Fibroblast of skin of back (primary cell): ENCODE data around the gene SSR2.
"Not testable (repeated sequence)": the region's sequence is repeated elsewhere in the genome, so short reads cannot be mapped to it uniquely, and the experiment has no call there.

Experiments
- DNase-seq: peaks from one replicate; pipeline ENCODE4 v3.0.0-alpha.2; 2013

The SSR2 gene

GRCh38 chr1:155990005-155990739, 30.6 kb downstream of the SSR2 start:
- no peak for DNase-seq

GRCh38 chr1:155989242-155990004, 31.3 kb downstream of the SSR2 start:
- DNase-seq: peak; percentile 75

- not testable (repeated sequence) for DNase-seq
These were observed 35.7 kb downstream of the SSR2 start for GRCh38 chr1:155984903-155985645.

- DNase-seq: no peak
These were observed 36.4 kb downstream of the SSR2 start for GRCh38 chr1:155984341-155984740.

DNA sequence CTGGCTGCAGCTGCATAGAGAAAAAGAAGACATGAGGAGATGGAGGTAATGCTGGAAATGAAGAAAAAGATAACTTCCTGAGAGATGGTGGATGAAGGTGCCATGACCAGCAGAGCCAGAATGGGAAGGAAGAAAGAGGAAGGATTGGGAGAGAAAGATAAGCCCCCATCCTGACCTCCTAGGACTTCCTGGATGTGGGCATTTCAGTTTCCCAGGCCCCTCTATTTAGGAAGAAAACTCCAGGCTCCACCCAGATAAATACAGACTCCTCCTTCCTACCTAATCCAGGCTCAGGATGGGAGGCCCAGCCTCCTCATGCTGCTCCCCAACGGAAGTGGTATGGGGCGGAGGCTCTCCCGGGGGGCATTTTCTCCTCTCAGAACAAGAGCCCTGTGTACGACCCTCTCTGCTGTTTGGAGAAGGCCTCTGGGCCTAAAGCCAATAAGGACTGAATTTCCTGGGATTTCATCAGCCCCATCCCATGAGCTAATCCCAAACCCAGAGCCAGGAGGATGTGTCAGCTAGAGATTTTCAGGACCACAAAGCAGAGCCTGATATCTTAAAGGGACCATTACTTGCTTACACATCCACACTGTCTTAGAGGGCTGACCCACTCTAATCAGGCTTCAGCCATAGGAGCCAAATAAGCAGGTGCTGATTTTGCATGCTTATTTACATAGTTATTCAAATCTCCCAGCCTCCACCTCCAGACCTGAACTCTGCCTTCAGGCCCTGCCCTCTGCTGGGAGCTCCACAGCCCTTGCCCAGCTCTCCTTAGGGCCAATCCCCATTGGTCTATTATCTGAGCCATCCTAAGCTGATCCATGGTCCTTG, 37.3 kb downstream of the SSR2 start:
- peak; percentile 100 for DNase-seq

DNA sequence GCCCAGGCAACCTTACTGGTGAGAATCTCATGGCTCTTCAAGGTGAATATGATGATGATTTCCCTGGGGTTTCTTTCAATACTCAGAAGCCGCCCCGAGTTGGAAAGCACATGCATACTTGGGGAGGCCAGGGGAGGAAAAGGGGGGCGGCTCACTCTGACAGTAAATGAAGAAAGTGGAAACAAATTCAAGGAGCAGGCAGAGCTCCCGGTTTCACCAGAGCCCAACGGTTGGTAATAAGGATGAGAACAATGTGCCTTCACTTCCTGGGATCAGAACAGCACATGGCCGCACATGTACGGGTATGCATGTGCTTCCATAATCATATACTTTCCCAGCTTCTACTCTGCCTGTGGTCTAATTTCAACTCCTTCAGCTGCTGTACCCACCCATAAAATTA, 38.6 kb downstream of the SSR2 start:
- DNase-seq: no peak

DNA sequence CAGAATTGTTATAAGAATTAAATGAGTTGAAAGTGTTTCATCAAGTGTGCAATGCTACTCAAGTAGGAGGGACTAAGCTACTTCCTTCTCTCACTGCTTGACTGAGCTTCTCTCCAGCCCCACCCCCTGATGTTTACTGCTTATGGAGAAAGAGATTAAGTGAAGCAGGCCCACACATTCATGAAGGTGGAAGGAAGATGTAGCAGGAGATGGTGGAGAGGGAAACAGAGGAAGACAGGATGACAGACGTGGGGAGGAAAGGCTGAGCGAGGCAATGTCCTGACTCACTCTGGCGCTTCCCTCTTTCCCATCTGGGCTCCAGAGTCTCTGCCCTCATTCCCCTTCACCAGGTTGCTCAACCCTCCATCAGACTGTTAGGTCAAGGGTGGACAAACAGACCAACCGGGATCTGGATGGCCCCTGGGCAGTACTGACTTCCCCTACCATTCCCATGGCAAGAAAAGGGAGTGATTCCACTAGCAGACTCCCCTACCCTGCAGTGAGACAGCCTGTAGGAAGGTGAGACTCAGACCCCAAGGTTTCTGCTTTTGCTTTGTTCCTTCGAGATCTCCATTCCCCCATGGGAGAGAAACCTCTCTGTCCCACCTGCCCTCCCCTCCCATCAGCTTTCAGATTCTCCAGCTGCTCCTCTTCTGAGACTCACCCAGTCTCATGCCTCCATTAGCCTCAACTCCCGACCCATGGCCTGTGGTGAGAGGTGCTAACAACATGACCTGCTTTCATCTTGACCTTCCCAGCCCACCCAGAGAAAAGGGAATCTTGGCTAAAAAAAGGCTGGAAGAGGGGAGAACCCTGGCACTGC, 39.3 kb downstream of the SSR2 start:
- DNase-seq: peak; percentile 69

DNA sequence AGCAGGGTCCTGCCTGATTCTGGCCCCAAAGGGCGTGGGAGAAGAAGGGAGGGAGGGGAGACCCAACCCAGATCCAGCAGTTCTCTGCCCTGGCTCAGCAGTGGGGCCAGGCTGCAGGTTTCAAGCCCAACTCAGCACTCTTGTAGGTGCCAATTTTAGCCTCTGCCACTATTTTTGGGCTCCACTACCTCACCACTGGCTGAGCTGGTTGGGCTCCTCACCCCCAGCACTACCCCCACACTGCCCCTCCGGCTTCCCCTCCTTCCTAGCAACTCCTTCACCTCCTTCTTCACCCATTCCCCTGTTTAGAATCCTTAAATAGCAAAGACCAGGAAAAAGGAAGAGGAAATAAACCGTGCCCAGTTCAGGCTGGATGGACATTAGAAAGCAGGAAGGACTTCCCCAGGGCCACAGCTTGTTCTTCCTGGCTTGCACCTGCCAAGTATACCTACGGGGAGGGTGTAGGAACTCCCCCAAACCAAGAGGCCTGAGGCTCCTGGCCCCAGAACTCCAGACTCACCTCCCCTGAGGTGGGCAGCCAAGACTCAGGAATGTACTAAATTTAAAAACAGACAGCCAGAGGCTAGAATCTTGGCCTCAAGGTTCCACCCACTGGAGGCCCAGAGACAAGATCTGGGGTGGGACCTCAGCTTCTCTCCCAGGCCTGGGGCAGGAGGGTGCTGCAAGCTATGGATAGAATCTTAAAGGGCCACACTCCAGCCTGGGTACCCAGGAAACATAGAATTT, 41.0 kb downstream of the SSR2 start:
- DNase-seq: peak; percentile 58

- DNase-seq: peak; percentile 62
These were observed 41.8 kb downstream of the SSR2 start for GRCh38 chr1:155978973-155979429.

- DNase-seq: peak; percentile 88
These were observed 42.3 kb downstream of the SSR2 start, which contains the start of gene ARHGEF2 for GRCh38 chr1:155978325-155978972. Gene ARHGEF2 (minus strand): TSS chr1:155978547. CDS start chr1:155978427, 120 bp downstream.

DNA sequence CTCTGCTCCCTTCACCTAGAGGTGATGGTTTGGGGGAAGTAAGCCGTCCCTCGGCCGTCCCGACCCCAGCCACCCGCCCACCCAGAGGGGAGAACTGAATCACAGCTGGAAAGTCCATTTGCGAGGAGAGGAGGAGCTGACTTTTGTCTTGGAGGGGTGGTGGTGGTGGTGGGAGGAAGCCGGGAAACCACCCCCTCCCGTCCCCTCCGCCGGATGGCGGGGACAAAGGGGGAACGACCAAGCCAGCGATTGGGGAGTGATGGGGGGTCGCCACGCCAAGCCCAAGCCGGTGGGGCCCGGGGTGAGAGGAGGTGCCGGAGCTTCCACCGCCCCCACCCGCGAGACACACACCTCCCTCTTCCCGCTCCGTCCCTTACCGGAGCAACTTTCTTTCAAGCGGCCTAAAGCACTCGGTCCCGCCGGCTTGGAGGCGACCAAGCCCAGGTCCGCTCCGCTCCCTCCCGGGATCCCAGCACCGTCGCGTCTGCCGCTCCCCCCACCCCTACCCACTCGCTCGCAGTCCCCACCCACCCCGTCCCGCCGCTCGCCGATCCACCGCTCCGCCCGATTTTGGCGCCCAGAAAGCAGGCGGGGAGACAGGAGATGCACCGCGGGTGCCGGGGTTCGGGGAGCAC, 42.9 kb downstream of the SSR2 start:
- peak; percentile 27 for DNase-seq

DNA sequence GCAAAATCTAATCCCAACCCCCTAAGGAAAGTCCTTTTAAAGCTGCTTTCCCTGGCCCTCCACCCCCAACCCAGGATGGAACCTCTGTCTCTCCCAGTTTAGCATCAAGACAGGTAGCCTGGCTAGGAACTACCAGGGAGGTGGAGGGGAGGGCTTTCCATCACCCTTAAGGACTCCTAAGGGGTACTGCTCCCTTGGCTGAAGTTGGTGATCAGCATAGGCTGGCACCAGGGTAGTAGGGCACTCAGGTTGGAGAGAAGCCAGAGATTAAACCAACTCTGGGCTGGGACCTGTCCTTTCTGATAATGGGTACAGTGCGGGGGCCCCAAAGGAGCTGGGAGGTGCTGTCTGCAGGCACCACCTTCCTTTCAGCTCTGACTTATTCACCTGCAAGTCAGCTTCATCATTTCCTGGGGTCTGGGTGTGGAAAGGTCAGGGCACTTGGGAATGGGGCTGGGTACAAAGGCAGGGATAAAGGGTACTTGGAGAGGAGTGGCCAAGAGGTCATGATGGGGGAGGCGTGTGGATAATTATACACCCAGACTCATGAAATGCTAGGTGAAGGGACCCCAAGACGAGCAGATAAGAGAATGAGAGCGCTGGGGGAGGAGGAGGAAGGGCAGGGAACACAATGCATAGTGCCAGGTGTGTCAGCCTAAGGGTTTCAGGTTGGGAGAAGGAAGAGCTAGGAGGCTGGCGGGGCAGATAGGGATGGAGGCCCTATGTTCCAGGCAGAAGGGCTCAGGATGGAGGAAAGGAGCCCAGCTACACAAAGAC, 43.6 kb downstream of the SSR2 start:
- no peak for DNase-seq

GRCh38 chr1:155976062-155976912, 44.5 kb downstream of the SSR2 start:
- peak; percentile 89 for DNase-seq

DNA sequence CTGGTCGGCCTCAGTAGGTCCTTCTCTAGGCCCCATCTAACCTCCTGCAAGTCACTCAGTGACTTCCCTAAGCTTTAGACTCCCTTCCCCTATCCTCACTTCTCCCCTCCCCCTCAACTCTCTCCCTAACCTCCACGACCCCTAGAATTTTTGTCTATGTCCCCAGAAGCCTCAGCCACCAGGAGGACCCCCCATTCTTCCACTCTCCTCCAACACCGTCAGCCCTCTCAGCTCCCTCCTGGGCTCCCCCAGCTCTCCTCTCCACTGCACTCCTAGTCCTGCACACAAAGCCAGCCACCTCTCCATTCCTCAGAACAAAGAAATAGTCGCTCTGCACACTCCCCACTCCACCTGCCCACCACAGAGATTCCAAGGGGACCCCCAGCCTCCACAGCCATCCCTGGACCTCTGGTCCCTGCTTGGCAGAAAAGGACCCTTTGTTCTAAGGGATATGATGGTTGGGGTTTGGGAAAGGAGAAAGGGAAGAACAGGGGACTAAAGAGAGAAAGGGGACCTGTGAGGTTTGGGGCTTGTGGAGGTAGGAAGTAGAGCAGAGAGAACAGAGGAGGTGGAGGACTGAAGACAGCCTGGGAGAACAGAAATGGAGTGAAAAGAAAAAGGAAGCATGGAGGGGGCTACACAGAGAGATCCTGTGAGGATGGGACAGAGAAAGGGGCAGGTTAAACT, 45.2 kb downstream of the SSR2 start:
- DNase-seq: no peak

DNA sequence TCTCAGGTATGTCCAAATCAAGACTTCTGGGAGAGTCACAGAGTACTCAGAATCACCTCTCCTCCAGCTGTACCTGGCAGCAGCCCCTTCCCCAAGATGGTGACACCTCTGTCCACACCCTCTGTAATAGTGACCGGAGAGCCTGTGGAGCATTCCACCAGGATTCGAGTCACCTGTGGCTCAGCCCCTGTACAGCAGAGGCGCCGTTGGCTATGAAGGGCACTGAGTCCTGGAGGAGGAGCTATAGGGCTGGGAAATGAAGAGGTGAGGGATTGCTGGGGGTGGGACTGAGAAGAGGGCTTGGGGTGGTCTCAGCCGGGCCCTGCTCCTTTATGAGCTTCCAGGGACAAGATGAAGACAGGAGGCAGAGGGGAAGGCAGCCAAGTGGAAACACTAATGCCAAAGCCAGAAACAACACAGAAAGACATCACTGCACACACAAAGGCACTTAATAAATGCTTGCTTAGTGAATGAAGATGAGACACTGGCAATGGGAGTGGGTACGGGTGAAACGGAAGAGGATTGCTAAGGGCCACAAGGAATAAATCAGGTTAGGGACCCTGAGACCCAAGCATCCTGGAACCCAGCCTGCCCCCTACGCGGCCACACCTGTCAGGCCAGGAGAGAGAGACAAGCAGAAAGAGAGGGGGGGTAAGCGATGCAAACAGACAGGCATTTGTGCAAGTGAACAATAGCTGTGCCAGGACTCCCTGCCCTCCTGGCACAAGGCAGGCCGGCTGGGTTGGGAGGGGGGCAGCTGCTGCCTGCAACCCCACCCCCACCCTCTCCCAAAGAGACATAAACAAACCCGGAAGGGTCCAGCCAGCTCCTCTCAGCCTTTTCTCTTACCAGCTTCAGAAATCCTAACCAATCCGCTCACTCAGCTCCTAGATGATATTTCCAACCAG, 46.3 kb downstream of the SSR2 start:
- DNase-seq: no peak

DNA sequence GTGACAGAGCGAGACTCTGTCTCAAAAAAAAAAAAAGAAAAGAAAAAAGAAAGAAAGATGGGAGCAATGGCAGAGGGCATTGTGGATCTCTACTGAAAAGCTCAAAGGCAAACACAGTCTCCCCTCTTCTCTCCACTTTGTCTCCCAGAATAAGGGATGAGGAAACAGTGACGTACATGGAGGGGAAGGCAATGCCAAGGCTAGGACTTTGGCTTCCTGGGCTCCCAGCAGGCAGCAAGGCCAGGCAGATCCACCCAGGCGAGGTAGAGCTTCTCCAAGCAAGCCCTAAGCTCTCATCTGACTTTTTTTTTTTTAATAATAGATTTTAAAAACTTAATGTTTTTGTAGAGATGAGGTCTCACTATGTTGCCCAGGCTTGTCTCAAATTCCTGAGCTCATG, 47.0 kb downstream of the SSR2 start:
- no peak for DNase-seq
